ENCODE data around the gene DHRS2. TPM values are rescaled to one million over a fixed set of nuclear protein-coding genes. Genes with fewer than 3 reads are reported as not detected.

DHRS2 gene
- total and polyA plus RNA-seq, 2 of the 13 experiments (the other 11 are each of a cell fraction or from before 2014, with no cell fraction given): 1,621 to 3,021 TPM

GRCh38 chr14:23631702-23632460 lies 4.3 kb upstream of the DHRS2 start (continued):
- no peak for TF ChIP-seq ZXDC (CRISPR knock-in tag; IDR thresholded peaks at IDR 0.05)
- TF ChIP-seq ZNF574 (CRISPR knock-in tag; IDR thresholded peaks at IDR 0.05): no peak
- no peak for TF ChIP-seq NR0B2 (CRISPR knock-in tag; IDR thresholded peaks at IDR 0.05)
- TF ChIP-seq RBM39 (IDR thresholded peaks at IDR 0.05; ENCODE audit: low read depth, low read length, poor library complexity, severe bottlenecking): no peak
- TF ChIP-seq MTF2 (CRISPR knock-in tag; IDR thresholded peaks at IDR 0.05; ENCODE audit: borderline replicate concordance): no peak
- 0 out of 2 replicates have a peak, but pooled peaks have one; percentile 47 for TF ChIP-seq ELF4 (CRISPR knock-in tag; IDR thresholded peaks at IDR 0.05; ENCODE audit: borderline replicate concordance)
- TF ChIP-seq, protein P1, sequence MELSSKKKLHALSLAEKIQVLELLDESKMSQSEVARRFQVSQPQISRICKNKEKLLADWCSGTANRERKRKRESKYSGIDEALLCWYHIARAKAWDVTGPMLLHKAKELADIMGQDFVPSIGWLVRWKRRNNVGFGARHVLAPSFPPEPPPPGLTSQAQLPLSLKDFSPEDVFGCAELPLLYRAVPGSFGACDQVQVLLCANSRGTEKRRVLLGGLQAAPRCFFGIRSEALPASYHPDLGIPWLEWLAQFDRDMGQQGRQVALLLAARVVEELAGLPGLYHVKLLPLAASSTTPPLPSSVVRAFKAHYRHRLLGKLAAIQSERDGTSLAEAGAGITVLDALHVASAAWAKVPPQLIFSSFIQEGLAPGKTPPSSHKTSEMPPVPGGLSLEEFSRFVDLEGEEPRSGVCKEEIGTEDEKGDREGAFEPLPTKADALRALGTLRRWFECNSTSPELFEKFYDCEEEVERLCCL (CRISPR knock-in tag; IDR thresholded peaks at IDR 0.05; ENCODE audit: borderline replicate concordance): 0 out of 2 replicates have a peak, but pooled peaks have one; percentile 58
- no peak for TF ChIP-seq SNAI1 (CRISPR knock-in tag; IDR thresholded peaks at IDR 0.05; ENCODE audit: borderline replicate concordance)
- TF ChIP-seq KMT2A (CRISPR knock-in tag; IDR thresholded peaks at IDR 0.05): peak; percentile 84
- no peak for TF ChIP-seq TP53 (CRISPR knock-in tag; conservative IDR thresholded peaks at IDR 0.05)
- peak; percentile 56; the same call in 1 of the 2 replicates for TF ChIP-seq ARNT2 (CRISPR knock-in tag; IDR thresholded peaks at IDR 0.05; ENCODE audit: low read depth)
- no peak for TF ChIP-seq ZNF572 (CRISPR knock-in tag; IDR thresholded peaks at IDR 0.05)
- TF ChIP-seq ATF7 (IDR thresholded peaks at IDR 0.05): no peak
- no peak; the same call in 1 of the 2 replicates for TF ChIP-seq ATF7 (CRISPR knock-in tag; IDR thresholded peaks at IDR 0.05)
- TF ChIP-seq JARID2 (CRISPR knock-in tag; IDR thresholded peaks at IDR 0.05; ENCODE audit: insufficient replicate concordance): peak; percentile 98
- no peak; the same call in 1 of the 2 replicates for TF ChIP-seq ESRRA (CRISPR knock-in tag; IDR thresholded peaks at IDR 0.05; ENCODE audit: low read depth)
- no peak for TF ChIP-seq ZFAT (CRISPR knock-in tag; conservative IDR thresholded peaks at IDR 0.05)
- no peak for TF ChIP-seq ONECUT2 (CRISPR knock-in tag; IDR thresholded peaks at IDR 0.05)
- peak; percentile 67; the same call in 1 of the 2 replicates for TF ChIP-seq HMG20A (CRISPR knock-in tag; IDR thresholded peaks at IDR 0.05; ENCODE audit: borderline replicate concordance)
- TF ChIP-seq PPARG (CRISPR knock-in tag; conservative IDR thresholded peaks at IDR 0.05): no peak; the same call in 1 of the 2 replicates
- TF ChIP-seq, protein P2, sequence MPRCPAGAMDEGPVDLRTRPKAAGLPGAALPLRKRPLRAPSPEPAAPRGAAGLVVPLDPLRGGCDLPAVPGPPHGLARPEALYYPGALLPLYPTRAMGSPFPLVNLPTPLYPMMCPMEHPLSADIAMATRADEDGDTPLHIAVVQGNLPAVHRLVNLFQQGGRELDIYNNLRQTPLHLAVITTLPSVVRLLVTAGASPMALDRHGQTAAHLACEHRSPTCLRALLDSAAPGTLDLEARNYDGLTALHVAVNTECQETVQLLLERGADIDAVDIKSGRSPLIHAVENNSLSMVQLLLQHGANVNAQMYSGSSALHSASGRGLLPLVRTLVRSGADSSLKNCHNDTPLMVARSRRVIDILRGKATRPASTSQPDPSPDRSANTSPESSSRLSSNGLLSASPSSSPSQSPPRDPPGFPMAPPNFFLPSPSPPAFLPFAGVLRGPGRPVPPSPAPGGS (CRISPR knock-in tag; IDR thresholded peaks at IDR 0.05): peak; percentile 75

All from HepG2 (cell line).